Measurements from ENCODE around the gene SNX11. TPM values are rescaled to one million over a fixed set of nuclear protein-coding genes. Genes with fewer than 3 reads are reported as not detected.

The SNX11 gene
- total RNA-seq, 1 experiment from 2014 or later: 12.9 TPM

GRCh38 chr17:48155889-48156611, 48.5 kb downstream of the SNX11 start:
- DNase-seq (ENCODE audit: extremely low read depth, low read depth): no peak

GRCh38 chr17:48159232-48159631, 51.7 kb downstream of the SNX11 start:
- no peak for DNase-seq (ENCODE audit: extremely low read depth, low read depth)

- no peak for DNase-seq (ENCODE audit: extremely low read depth, low read depth)
Measured at GRCh38 chr17:48160177-48161081, 52.9 kb downstream of the SNX11 start.

- DNase-seq (ENCODE audit: extremely low read depth, low read depth): no peak
Measured at GRCh38 chr17:48161127-48161905, 53.8 kb downstream of the SNX11 start.

- DNase-seq (ENCODE audit: extremely low read depth, low read depth): no peak
Measured at GRCh38 chr17:48162306-48162934, 54.9 kb downstream of the SNX11 start.

- DNase-seq (ENCODE audit: extremely low read depth, low read depth): no peak
Measured at GRCh38 chr17:48162946-48163506, 55.5 kb downstream of the SNX11 start.

- DNase-seq (ENCODE audit: extremely low read depth, low read depth): no peak
Measured at GRCh38 chr17:48163809-48164208, 56.2 kb downstream of the SNX11 start.

- DNase-seq (ENCODE audit: extremely low read depth, low read depth): no peak
Measured at GRCh38 chr17:48169926-48170325, 62.4 kb downstream of the SNX11 start.

Small RNA genes within 50 kb of the gene (small RNA-seq; reads per million reads assigned to genes)
- gene AC004477.2 (0 reads per million in 2 experiments), gene MIR1203 (0 reads per million in 2 experiments), gene RNU6-1201P (0 to 0.18 reads per million in 2 experiments)

Other genes with a start within 250 kb of the SNX11 start
- 1.9 and 2.4 TPM in 2 replicates for gene SP2, start 211.5 kb upstream of the SNX11 start, total RNA-seq (2014; rRNA removed; shearing (Covaris generic))
- gene PNPO, start 166.2 kb upstream of the SNX11 start, total RNA-seq (2014; rRNA removed; shearing (Covaris generic)): 23.2 and 28.6 TPM in 2 replicates
- gene PRR15L, start 149.9 kb upstream of the SNX11 start, total RNA-seq (2014; rRNA removed; shearing (Covaris generic)): not detected in 2 replicates
- 46.6 and 75.2 TPM in 2 replicates for gene CDK5RAP3, start 136.7 kb upstream of the SNX11 start, total RNA-seq (2014; rRNA removed; shearing (Covaris generic))
- 8.5 and 12.3 TPM in 2 replicates for gene COPZ2, start 70.0 kb upstream of the SNX11 start, total RNA-seq (2014; rRNA removed; shearing (Covaris generic))
- 123 and 142 TPM in 2 replicates for gene NFE2L1, start 59.4 kb upstream of the SNX11 start, total RNA-seq (2014; rRNA removed; shearing (Covaris generic))
- 51.7 and 57.8 TPM in 2 replicates for gene CBX1, start 6.3 kb upstream of the SNX11 start, total RNA-seq (2014; rRNA removed; shearing (Covaris generic))

Measured in NCI-H460 (cell line).